ENCODE results near the gene RAPGEF1.
"Not testable (repeated sequence)": the region's sequence is repeated elsewhere in the genome, so short reads cannot be mapped to it uniquely, and the experiment has no call there.

RAPGEF1 gene

DNA sequence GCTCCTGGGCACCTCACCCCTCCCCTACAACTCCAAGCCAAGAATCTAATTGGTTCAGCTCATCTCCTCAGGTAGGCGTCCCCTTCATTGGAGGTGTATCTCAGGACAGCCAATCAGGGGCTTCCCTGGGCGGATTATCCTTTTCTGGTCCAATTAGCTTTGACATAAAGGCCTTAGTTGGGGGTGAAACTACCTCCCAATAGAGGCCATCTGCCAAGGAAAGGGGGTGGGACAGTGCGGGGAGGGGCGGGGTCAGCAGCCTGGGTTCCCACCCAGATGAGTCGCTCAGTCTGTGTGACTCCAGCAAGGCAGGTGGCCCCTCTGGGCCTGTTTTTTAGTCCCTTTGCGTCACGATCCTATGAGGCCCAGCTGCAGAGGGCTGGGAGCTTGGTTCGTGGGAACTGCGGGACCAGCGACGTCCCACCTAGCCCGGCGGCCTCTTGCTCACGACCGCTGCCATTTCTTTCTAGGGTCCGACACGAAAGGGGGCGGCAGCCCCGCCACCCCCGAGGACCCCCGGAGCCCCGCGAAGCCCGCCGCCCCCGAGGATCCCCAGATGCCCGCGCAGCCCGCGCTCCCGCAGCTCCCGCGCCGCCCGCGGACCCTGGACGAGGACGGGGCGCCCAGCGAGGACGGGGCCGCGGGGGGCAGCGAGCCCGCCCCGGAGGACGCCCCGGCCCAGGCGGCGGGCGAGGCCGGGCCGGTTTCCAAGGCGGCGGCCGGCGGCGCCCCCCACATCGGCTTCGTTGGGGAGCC is 185.6 kb downstream of the RAPGEF1 start:
- DNase-seq, result no peak

DNA sequence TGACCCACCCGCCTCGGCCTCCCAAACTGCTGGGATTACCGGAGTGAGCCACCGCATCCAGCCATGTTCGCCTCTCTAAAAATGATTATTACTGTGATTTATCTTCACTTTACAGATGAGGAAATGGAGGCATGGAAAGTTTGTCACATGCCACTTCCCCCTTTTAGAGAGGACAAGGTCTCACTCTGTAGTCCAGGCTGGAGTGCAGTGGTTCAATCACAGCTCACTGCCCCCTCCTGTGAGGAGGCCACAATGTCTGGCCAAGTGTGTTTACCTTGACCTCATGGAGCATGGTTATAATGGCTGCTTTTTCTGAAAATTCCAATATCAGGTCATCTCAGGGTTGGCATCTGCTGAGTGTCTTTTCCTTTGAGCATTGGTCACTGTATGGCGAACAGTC is 187.8 kb downstream of the RAPGEF1 start:
- no peak for DNase-seq

DNA sequence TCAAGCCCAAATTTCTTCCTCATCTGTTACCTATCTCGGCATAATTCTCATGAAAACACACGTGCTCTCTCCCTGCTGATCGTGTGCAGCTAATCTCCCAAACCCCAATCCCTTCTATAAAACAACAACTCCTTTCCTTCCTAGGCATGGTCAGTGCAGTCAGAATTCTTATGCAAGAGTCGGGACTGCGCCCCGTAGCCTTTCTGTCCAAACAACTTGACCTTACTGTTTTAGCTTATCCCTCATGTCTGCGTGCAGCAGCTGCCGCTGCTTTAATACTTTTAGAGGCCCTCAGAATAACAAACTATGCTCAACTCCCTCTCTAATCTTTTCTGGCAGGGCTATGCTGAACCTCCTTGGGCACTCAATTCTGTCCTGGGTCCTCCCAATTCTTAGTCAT is 189.4 kb downstream of the RAPGEF1 start:
- not testable (repeated sequence) for DNase-seq

DNA sequence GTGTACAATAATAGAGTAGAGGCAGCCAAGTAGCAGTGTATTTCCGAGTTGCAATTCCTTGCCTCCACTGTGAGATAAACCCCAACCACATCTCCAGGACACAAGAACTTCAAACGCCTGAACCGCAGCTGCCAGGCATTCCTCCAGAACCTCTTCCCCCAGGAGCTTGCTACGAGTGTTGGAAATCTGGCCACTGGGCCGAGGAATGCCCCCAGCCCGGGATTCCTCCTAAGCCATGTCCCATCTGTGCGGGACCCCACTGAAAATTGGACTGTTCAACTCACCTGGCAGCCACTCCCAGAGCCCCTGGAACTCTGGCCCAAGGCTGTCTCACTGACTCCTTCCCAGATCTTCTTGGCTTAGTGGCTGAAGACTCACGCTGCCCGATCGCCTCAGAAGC is 190.7 kb downstream of the RAPGEF1 start:
- DNase-seq, result not testable (repeated sequence)

DNA sequence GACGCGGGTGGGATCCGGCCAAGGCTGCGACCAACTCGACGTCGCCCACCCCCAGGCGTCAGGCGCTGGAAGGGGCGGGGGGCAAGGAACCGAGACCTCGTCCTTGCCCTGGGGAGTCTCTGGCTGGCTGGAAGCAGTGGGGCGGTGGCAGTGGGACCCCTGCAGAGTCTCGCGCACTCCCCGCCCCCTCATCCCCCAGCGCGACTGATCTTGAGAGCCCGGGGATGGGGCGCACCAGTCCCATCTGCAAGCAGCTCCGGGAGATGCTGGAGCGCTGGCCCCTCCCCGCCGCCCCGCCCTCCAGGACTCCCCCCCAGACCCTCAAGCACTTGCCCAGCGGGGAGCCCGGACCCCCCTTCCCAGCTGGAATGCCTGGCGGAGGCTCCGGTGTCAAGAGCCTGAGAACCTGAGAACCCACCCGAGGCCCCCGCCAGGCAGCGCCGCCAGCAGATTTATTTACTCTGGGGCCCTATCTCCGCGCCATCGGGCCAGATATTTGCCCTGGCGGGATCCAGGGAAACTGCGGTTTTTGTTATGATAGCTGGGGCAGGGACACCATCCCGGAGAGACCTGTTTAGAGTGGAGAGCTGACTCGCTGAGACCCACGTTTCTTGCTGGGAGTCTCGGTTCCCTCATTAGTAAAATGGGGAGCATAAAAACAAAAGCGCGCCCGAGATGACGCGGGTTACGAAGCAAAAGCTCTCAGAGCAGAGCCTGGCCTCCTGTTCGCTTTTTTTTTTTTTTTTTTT is 193.4 kb downstream of the RAPGEF1 start:
- DNase-seq, result no peak

DNA sequence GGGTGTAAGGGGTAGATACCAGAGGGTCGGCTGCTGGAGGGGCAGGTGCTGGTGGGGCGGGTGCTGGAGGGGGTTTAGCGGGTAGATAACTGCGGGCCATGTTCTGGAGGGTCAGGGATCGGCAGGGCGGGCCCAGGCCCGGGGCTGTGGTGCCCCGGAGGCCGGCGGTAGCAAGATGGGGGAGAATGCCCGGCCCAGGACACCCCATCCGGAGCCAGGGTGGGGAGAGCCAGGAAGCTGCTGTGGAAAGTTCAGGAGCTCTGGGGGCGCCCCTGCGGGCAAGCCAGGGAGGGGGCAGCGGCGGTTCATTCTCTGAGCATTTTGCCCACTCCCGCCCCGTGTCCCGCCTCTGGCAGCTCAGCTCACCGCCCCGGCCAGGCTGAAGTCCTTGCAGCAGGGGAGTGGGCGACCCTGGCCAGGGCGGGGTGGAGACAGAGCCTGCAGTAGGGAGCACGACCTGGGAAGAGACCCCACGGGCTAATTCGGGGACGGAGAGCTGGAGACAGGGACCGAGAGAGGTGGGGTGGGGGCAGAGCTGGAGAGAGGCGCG is 194.0 kb downstream of the RAPGEF1 start:
- no peak for DNase-seq

DNA sequence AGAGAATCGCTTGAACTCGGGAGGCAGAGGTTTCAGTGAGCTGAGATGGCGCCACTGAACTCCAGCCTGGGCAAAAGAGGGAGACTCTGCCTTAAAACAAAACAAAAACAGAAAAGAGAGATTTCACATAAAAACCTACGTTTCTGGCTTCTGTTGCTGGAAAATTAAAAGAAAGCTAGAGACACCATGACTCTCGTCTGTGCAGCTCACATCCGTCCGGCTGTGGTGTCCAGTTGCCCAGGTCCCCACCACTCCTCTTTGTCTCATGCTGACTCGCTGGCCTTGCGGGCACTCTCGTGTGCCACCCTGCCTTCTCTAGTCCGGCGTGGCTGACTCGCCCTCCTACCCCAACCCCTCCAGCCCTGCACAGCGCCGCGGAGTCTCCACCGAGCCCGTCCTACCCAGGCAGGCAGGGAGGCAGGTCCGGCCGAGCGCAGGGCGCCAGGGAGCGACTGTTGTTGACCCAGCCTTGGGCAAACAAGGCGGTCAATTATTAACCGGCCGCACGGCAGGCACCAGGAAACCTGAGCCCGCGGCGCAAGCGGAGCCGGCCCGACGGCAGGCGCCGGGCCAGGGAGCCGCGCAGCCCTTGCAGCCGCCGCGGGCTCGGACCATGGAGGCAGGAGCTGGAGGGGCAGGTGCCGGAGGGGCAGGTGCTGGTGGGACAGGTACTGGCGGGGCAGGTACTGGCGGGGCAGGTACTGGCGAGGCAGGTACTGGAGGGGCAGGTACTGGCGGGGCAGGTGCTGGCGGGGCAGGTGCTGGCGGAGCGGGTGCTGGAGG is 194.7 kb downstream of the RAPGEF1 start, which contains the start of gene PRRT1B:
PRRT1B (plus strand) TSS at position 521 of the 783 bp plus-strand sequence; CDS start at position 614, 93 bp downstream.
- DNase-seq, result no peak

DNA sequence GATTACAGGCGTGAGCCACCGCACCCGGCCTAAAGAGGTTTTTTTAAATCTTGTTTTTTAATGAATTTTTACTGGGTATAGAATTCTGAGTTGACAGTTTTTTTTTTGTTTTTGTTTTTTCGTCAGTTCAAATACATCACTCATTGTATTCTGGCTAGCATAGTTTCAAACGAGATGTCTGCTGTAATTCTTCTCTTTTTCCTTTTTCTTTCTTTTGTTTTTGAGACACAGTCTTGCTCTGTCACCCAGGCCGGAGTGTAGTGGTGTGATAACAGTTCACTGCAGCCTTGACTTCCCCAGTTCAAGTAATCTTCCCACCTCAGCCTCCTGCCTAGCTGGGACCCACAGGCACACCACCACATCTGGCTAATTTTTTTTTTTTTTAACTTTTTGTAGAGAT is 196.7 kb downstream of the RAPGEF1 start:
- DNase-seq, result no peak

DNA sequence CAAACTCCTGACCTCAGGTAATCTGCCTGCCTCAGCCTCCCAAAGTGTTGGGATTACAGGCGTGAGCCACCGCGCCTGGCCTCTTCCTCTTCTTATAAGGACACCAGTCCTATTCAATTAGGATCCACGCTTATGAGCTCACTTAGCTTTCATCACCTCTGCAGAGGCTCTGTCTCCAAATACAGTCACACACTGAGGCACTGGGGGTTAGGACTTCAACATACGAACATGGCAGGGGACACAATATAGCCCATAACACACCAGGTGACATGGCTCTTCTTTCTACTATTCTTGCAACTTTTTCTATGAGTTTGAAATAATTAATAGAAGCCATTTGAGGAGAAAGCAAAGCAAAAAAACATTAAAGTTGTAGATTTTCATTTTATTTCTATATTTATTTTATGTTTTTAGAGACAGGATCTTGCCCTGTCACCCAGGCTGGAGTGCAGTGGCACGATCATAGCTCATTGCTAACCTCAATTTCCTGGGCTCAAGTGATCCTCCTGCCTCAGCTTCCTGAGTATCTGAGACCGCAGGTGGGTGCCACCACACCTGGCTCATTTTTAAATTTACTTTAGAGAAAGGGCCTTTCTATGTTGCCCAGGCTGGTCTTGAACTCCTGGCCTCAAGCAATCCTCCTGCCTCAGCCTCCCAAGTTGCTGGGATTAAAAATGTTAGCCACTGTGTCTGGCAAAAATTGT is 200.5 kb downstream of the RAPGEF1 start:
- DNase-seq, result no peak

DNA sequence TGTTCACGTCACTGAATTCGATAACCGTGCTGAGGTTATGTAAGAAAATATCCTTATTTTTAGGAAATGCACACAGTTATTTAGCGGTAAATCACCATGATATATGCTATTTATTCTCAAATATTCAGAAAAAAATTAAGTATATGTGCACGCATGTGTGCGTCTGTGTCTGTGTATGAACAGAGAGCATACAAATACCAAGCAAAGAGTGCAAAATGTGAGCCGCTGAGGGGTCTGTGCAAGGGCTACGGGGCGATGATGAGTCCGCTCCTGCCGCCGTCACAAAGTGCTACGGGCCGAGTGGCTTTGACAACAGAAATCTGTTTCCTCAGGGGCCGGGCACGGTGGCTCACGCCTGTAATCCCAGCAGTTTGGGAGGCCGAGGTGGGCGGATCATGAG is 201.9 kb downstream of the RAPGEF1 start:
- no peak for DNase-seq

DNA sequence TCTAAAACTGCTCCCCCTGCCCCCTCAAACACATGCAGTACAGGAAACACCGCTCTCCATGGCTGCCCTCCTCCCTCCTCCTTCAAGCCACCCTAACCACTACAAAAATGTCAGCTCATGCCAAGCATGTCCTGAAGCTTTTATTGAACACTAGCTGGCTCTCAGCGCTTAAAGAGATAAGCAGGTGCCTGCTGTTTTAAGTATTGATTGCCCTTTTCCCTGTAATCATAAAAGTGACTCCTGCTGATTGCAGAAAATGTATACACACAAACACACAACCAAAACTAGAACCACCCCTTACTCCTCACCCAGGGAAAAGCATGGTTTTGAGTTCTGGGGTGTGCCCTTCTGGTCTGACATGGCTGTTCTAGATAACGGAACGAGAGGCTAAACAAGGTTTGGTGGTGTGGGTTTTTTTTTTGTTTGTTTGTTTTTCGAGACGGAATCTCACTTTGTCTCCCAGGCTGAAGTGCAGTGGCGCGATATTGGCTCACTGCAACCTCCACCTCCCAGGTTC is 205.1 kb downstream of the RAPGEF1 start:
- no peak for DNase-seq

DNA sequence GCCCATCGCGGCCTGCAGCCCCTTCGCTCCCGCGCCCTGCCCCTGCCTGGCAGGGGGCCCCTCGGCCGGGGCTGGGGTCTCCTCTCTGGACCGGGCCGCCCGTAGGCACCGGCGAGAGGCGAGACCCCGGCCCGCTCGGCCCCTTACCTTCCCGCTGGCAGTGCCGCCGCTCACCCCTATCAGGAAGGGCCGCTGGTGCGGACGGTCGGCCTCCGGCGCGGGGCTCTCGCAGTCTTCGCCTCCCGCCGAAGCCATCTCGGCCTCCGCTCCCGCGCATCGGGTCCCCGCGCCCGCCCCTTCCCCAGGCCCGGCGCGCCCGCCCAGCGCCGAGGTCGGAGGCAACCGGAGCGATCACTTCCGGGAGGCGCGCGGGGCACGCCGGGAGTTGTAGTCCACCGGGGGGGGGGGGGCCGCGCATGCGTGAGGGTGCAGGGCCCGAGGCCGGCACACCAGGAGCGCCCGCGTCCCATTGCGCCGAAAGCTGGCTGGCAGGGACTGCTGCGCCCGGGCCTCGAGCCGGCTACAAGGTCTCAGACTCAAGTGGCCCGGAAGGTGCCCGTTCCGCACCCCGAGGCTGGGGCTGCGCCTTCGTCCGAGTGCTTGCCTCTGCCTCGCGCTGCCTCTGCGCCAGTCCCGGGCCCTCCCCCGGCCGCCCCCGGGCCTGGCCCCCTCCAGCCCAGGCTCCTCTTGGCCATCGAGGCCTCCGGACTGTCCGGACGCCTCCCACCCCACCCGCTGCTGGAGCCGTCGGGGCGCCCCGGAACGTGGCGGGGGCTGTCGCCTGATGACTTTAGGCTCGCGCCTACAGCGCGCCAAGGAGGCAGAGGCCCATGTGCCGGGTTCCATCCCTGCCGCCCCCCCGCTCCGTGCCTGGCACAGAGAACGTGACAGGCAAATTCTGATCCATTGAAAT is 208.7 kb downstream of the RAPGEF1 start, which contains the start of gene UCK1:
UCK1 (minus strand) TSS at position 344 of the 913 bp plus-strand sequence; CDS start at position 255, 89 bp downstream.
- peak; percentile 90 for DNase-seq

DNA sequence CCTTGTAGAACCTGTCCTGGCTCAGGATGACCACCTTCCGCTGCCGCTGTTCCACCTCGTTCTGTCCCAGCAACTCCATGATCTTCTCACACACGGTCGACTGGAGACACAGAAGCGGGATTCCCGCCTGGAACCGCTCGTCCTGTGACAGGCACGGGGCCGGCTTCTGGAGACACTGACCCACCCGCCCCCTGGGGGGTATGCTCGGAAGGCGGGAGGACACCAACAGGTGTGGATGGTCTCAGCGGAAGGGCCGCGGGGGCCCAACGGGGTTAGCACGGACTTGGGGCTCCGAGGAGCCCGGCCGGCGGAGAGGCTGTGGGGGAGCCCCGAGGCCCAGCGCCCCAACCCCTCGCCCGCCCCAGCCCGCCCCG is 209.3 kb downstream of the RAPGEF1 start:
- no peak for DNase-seq

DNA sequence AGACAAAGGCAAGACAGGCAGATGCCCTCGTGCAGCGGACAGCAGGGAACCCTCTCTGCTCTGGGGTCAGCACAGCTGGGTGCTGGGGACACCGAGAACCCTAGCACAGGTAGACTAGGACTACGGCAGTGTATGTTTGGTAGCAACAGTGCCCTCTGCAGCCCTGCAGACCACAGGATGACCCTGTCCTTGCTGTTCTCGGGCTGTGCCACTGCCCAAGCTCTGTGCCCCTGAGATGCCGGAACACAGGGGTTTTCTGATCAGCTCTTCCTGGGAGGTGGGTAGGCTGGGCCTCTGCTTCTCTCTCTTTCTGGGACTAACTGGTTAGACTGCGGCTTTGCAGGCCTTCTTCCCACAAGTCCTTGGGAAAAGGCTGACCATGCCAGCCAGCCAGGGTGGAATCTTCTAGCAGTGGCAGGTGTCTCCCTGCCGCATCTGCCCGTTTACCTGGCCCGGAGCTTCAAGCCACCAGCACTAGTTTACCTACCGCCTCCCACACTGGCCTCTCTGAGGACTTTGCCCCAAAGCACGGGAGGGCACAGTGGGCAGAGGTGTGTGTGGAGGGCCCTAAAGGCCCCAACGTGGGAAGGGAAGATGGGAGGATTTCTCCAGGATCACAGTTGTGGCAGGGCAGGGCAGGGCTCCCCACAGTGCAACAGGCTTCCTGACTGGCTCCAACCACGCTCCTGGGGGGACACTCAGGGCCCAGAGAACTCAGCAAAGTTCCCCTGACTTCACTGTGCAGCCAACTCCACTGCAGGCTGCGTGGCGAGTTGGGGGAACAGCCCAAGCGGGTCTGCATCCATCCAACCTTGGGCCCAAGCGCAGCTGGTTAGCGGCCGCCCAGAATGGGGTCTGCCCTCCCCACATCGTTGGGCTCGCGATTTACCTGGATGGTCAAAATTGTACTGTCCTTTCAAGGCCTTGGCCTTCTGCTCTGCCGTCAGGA is 210.0 kb downstream of the RAPGEF1 start:
- no peak for DNase-seq

DNA sequence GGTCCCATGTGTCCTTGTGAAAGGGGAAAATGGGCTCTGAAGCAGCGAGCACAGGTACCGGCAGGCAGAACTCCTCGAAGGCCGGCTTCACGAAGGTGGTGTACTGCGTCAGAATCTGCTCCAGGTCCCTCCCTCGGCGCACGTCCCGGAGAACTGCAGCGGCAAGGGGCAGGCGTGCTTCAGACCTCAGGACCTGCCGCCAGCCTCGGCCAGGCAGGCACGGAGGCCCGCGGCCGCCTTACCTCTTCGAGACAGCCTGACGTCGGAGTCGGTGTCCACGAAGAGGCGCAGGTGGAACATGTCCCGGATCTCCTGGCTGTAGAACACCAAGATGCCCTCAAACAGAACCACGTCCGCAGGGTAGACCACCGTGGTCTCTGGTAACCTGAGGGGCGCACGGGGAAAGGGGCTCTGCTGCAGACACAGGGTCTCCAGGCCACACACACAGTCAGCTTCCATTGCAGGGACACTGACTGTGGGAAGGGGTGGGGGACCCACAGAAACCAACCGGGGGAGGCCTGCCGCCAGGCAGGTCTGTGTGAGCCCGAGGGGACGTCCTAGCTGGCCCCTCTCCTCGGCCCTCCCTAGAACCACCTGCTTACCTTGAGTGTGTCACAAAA is 210.9 kb downstream of the RAPGEF1 start:
- DNase-seq, result no peak

DNA sequence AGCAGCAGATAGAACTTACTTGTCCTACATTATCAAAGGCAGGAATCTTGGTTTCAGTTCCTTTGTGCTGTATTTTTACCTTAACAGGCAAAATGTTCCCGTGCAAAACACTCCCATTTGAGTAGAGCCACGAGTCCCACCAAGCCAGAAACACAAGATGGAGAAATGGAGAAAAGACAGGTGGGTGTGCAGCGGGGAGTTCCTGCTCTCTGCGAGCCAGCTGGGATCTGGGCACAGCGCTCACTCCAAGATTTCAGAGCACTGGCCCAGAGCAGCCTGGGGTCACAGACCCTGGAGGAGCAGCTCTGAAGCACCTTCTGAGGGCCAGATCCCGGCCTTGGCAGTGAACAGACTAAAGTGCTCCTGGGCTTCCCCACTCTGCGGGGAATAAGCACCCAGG is 211.7 kb downstream of the RAPGEF1 start:
- DNase-seq, result no peak
